ENCODE measurements around the gene IL23R. TPM values are rescaled to one million over a fixed set of nuclear protein-coding genes. Genes with fewer than 3 reads are reported as not detected.

Gene IL23R
- total and polyA plus RNA-seq, 2 of the 8 experiments (the other 6 are each of a cell fraction or from before 2014, with no cell fraction given), result not detected

DNA sequence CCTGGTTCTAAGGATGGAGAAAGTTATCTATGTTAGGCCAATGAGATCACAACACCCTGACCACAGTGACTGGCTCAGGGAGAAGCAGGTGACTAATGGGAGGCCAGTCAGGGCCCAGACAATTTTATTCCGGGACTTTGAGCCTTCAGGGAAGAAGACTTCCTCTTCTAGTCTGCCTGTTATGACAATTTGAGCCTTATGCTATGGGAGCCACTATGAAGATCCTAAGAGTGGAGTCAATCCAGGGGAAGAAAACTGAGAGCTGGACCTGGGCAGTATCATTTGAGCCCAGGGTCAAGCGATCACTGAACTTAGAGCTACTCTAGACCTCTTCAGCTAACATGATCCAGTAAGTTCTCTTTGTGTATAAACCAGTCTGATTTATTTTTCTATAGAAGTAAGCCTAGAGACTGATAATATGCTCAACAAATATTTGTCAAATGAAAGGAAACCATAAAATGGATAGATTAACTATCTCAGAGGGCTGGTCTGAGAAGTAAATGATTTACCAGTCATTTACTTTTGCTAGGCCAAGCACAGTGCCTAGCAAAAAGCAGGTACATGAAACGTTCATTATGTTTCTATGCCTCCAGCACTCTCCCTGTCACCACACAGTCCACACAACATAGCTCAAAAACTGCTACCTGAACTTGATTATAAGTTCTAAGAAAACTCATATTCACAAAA, 27.3 kb upstream of the IL23R start (continued):
- TF ChIP-seq ASH2L (IDR thresholded peaks at IDR 0.05; ENCODE audit: low read length) (no peak), CREB1 (IDR thresholded peaks at IDR 0.05) (no peak)
- TF ChIP-seq, protein P1, sequence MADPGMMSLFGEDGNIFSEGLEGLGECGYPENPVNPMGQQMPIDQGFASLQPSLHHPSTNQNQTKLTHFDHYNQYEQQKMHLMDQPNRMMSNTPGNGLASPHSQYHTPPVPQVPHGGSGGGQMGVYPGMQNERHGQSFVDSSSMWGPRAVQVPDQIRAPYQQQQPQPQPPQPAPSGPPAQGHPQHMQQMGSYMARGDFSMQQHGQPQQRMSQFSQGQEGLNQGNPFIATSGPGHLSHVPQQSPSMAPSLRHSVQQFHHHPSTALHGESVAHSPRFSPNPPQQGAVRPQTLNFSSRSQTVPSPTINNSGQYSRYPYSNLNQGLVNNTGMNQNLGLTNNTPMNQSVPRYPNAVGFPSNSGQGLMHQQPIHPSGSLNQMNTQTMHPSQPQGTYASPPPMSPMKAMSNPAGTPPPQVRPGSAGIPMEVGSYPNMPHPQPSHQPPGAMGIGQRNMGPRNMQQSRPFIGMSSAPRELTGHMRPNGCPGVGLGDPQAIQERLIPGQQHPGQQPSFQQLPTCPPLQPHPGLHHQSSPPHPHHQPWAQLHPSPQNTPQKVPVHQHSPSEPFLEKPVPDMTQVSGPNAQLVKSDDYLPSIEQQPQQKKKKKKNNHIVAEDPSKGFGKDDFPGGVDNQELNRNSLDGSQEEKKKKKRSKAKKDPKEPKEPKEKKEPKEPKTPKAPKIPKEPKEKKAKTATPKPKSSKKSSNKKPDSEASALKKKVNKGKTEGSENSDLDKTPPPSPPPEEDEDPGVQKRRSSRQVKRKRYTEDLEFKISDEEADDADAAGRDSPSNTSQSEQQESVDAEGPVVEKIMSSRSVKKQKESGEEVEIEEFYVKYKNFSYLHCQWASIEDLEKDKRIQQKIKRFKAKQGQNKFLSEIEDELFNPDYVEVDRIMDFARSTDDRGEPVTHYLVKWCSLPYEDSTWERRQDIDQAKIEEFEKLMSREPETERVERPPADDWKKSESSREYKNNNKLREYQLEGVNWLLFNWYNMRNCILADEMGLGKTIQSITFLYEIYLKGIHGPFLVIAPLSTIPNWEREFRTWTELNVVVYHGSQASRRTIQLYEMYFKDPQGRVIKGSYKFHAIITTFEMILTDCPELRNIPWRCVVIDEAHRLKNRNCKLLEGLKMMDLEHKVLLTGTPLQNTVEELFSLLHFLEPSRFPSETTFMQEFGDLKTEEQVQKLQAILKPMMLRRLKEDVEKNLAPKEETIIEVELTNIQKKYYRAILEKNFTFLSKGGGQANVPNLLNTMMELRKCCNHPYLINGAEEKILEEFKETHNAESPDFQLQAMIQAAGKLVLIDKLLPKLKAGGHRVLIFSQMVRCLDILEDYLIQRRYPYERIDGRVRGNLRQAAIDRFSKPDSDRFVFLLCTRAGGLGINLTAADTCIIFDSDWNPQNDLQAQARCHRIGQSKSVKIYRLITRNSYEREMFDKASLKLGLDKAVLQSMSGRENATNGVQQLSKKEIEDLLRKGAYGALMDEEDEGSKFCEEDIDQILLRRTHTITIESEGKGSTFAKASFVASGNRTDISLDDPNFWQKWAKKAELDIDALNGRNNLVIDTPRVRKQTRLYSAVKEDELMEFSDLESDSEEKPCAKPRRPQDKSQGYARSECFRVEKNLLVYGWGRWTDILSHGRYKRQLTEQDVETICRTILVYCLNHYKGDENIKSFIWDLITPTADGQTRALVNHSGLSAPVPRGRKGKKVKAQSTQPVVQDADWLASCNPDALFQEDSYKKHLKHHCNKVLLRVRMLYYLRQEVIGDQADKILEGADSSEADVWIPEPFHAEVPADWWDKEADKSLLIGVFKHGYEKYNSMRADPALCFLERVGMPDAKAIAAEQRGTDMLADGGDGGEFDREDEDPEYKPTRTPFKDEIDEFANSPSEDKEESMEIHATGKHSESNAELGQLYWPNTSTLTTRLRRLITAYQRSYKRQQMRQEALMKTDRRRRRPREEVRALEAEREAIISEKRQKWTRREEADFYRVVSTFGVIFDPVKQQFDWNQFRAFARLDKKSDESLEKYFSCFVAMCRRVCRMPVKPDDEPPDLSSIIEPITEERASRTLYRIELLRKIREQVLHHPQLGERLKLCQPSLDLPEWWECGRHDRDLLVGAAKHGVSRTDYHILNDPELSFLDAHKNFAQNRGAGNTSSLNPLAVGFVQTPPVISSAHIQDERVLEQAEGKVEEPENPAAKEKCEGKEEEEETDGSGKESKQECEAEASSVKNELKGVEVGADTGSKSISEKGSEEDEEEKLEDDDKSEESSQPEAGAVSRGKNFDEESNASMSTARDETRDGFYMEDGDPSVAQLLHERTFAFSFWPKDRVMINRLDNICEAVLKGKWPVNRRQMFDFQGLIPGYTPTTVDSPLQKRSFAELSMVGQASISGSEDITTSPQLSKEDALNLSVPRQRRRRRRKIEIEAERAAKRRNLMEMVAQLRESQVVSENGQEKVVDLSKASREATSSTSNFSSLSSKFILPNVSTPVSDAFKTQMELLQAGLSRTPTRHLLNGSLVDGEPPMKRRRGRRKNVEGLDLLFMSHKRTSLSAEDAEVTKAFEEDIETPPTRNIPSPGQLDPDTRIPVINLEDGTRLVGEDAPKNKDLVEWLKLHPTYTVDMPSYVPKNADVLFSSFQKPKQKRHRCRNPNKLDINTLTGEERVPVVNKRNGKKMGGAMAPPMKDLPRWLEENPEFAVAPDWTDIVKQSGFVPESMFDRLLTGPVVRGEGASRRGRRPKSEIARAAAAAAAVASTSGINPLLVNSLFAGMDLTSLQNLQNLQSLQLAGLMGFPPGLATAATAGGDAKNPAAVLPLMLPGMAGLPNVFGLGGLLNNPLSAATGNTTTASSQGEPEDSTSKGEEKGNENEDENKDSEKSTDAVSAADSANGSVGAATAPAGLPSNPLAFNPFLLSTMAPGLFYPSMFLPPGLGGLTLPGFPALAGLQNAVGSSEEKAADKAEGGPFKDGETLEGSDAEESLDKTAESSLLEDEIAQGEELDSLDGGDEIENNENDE (IDR thresholded peaks at IDR 0.05; ENCODE audit: insufficient replicate concordance, low read length), result no peak

All from H1 (cell line).